Vagina (tissue), 2 donors: ENCODE data around the gene SYNE1.

Experiments
- CTCF ChIP-seq, 3 experiments: fragments of 450-650 bp in 2 of 3; fragments of 200-600 bp in 1 of 3; sonication (generic) in 1 of 3; IDR thresholded peaks; one replicate each; pipeline ENCODE4 v1.5.1; 2017 to 2019; ENCODE audit warnings: antibody characterized with exemption in 3 of 3, mild to moderate bottlenecking in 2 of 3, moderate library complexity in 2 of 3
- POLR2A ChIP-seq, 2 donors: fragments of 450-650 bp; IDR thresholded peaks; one replicate each; pipeline ENCODE4 v1.6.1; 2017; ENCODE audit warnings: antibody characterized with exemption in 2 of 2, mild to moderate bottlenecking in 2 of 2, moderate library complexity in 2 of 2
- POLR2AphosphoS5 ChIP-seq, 2 donors: sonication (generic); formaldehyde crosslinking; IDR thresholded peaks; one replicate each; pipeline ENCODE4 v1.9.0; 2017; ENCODE audit warnings: antibody characterized with exemption in 2 of 2, mild to moderate bottlenecking in 2 of 2, low read depth in 1 of 2; ENCODE audit not compliant: insufficient read depth in 1 of 2

GRCh38 chr6:152462716-152463115 lies 174.4 kb downstream of the SYNE1 start:
- TF ChIP-seq POLR2A (IDR thresholded peaks at IDR 0.05) (no peak), CTCF (IDR thresholded peaks at IDR 0.05) (no peak), POLR2AphosphoS5 (IDR thresholded peaks at IDR 0.05; ENCODE audit: insufficient read depth in 1 of 2, low read depth in 1 of 2) (no peak)
